K562 (cell line): ENCODE data around the gene ZBTB8A. TPM values are rescaled to one million over a fixed set of nuclear protein-coding genes. Genes with fewer than 3 reads are reported as not detected.

Source experiments
- C11orf30 ChIP-seq: fragments of 450-650 bp; IDR thresholded peaks from 2 replicates; pipeline ENCODE4 v1.6.1; 2016; ENCODE audit warnings: low read depth, mild to moderate bottlenecking
- CCNT2 ChIP-seq: IDR thresholded peaks from 2 replicates; pipeline ENCODE4 v1.6.1; 2011; ENCODE audit warnings: borderline replicate concordance, low read depth, mild to moderate bottlenecking, moderate library complexity, mixed read lengths, low read length; ENCODE audit not compliant: insufficient read length; ENCODE audit errors: extremely low read depth
- CEBPB ChIP-seq: fragments of 450-650 bp; IDR thresholded peaks from 2 replicates; pipeline ENCODE4 v1.6.1; 2016; ENCODE audit warnings: missing genetic modification characterization, missing compliant biosample characterization
- CTCF ChIP-seq, 3 experiments: IDR thresholded peaks in 2 of 3; conservative IDR thresholded peaks in 1 of 3; 2 replicates each; pipeline ENCODE4 v1.5.1; 2011 to 2012; ENCODE audit warnings: low read length in 3 of 3, mild to moderate bottlenecking in 3 of 3, control low read depth in 2 of 3, improper control_type of control experiment in 1 of 3, inconsistent platforms in 1 of 3, low read depth in 1 of 3, mixed read lengths in 1 of 3, moderate library complexity in 1 of 3; ENCODE audit not compliant: insufficient read depth in 2 of 3
- FOS ChIP-seq: IDR thresholded peaks from 3 replicates; pipeline ENCODE4 v1.6.1; 2011; ENCODE audit not compliant: insufficient read length; ENCODE audit errors: extremely low read depth
- GABPA ChIP-seq: fragments of 200-800 bp; sonication (Bioruptor generic); conservative IDR thresholded peaks from 2 replicates; pipeline ENCODE4 v1.6.1; 2016; ENCODE audit warnings: low read depth, missing genetic modification characterization, missing compliant biosample characterization
- HOMEZ ChIP-seq: fragments of 250-450 bp; sonication (Bioruptor Pico); IDR thresholded peaks from 2 replicates; pipeline ENCODE4 v1.4.0; 2020; ENCODE audit warnings: mild to moderate bottlenecking, moderate library complexity
- ILK ChIP-seq: fragments of 450-650 bp; IDR thresholded peaks from 2 replicates; pipeline ENCODE4 v1.6.1; 2016; ENCODE audit warnings: missing genetic modification characterization, low read depth, mild to moderate bottlenecking, missing compliant biosample characterization, moderate library complexity, borderline replicate concordance
- JUNB ChIP-seq: fragments of 450-650 bp; formaldehyde crosslinking; conservative IDR thresholded peaks from 2 replicates; pipeline ENCODE4 v1.4.0; 2020; ENCODE audit warnings: mild to moderate bottlenecking
- NCOA4 ChIP-seq: fragments of 450-650 bp; IDR thresholded peaks from 2 replicates; pipeline ENCODE4 v1.6.1; 2018; ENCODE audit warnings: mild to moderate bottlenecking; ENCODE audit not compliant: partially characterized antibody
- RBM25 ChIP-seq: fragments of 200-400 bp; formaldehyde crosslinking; IDR thresholded peaks from 2 replicates; pipeline ENCODE4 v1.6.1; 2018; ENCODE audit warnings: low read length, low read depth, moderate library complexity; ENCODE audit not compliant: severe bottlenecking
- RUNX1 ChIP-seq: sonication (generic); IDR thresholded peaks from 2 replicates; pipeline ENCODE4 v1.6.1; 2016; ENCODE audit warnings: antibody characterized with exemption, low read depth
- SMAD2 ChIP-seq: fragments of 150-350 bp; IDR thresholded peaks from 2 replicates; pipeline ENCODE4 v1.6.1; 2014; ENCODE audit warnings: low read depth, mild to moderate bottlenecking, low read length
- TARDBP ChIP-seq: fragments of 450-650 bp; IDR thresholded peaks from 2 replicates; pipeline ENCODE4 v1.6.1; 2016
- ZBTB26 ChIP-seq: fragments of 450-650 bp; formaldehyde crosslinking; IDR thresholded peaks from 2 replicates; pipeline ENCODE4 v1.4.0; 2022; ENCODE audit warnings: missing genetic modification characterization
- ZNF444 ChIP-seq: fragments of 250-450 bp; sonication (Bioruptor Pico); IDR thresholded peaks from 2 replicates; pipeline ENCODE4 v1.4.0; 2020; ENCODE audit warnings: mild to moderate bottlenecking, moderate library complexity
- polyA plus RNA-seq, 8 experiments: library from polyadenylated mRNA; depleted of rRNA in 4 of 8; stranded (reverse) in 5 of 8; unstranded in 3 of 8; fragments of >200 nt; fragmentation: Nextera tagmentation in 2 of 8; fragmentation: Illumina TruSeq in 1 of 8; extraction: Ambion mirVana in 2 of 8; extraction: Trizol in 1 of 8; gene quantifications; 2 replicates each; pipeline versions ENCODE4 v1.2.1 to v1.2.3, GENCODE V29; 2011 to 2014; ENCODE audit warnings: inconsistent platforms in 1 of 8, missing spikeins in 1 of 8
- total RNA-seq, 7 experiments: library from RNA; depleted of rRNA in 6 of 7; stranded (reverse); fragments of >200 nt in 6 of 7; fragmentation: Illumina TruSeq in 2 of 7; extraction: Trizol in 2 of 7; gene quantifications; 2 replicates each; pipeline versions ENCODE4 v1.2.1 to v1.2.3, GENCODE V29; 2011 to 2021; ENCODE audit warnings: low replicate concordance in 1 of 7
- TF ChIP-seq, protein P1 (sequence below): fragments of 250-450 bp; sonication (Bioruptor Pico); IDR thresholded peaks from 2 replicates; pipeline ENCODE4 v1.5.0; 2021; ENCODE audit warnings: mild to moderate bottlenecking, moderate library complexity
- TF ChIP-seq, protein P2 (sequence below): fragments of 250-450 bp; sonication (Bioruptor Pico); IDR thresholded peaks from 2 replicates; pipeline ENCODE4 v1.5.0; 2020; ENCODE audit warnings: mild to moderate bottlenecking

ZBTB8A gene
- total and polyA plus RNA-seq, 9 of the 15 experiments (the other 6 are each of a cell fraction or from before 2014, with no cell fraction given), result 0.01 to 0.64 (median 0.09) TPM

DNA sequence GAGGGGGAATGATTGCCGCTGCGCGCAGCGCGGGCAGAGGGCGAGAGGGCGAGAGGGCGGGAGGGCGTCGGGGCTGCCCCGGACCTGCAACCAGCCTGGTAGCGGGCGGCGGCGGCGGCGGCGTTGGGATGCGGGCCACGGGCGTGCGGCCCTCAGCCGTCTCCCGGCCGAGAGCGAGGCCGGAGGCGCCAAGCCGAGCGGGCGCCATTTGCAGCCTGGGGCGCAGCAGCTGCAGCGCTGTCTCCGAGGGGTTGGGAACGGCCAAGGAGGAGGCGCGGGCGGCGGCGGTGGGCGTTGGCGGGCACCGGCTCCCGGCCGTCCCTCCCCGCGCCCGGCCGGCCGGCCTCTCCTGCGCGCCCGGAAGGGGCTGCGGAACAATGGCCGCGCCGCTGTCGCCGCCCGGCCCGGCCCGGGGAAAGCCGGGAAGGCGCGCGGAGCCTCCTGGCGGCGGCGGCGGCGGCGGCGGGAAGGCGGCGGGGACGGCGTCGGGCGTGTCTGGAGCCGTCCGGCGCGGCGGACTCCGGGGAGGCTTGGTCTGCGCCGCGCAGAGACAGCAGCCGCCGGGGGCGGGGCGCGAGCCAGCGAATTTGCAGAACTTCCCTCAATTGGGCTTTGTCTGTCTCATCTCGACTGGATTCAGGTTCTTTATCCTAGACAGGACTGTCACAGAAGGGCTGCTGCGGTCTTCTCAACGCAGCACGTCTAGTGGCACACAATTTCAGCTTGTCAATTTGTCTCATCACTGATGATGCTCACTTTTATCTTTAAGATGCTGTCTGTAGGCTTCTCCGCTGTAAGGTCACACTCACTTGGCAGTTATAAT lies 38.6 kb upstream of the ZBTB8A start (continued):
- no peak for TF ChIP-seq CCNT2
- TF ChIP-seq HOMEZ (CRISPR knock-in tag), result 0 out of 2 replicates have a peak, but pooled peaks have one; percentile 26
- TF ChIP-seq JUNB (CRISPR knock-in tag), result no peak
- TF ChIP-seq C11orf30, result no peak
- TF ChIP-seq SMAD2, result no peak
- TF ChIP-seq RUNX1, result no peak
- TF ChIP-seq, protein P1, sequence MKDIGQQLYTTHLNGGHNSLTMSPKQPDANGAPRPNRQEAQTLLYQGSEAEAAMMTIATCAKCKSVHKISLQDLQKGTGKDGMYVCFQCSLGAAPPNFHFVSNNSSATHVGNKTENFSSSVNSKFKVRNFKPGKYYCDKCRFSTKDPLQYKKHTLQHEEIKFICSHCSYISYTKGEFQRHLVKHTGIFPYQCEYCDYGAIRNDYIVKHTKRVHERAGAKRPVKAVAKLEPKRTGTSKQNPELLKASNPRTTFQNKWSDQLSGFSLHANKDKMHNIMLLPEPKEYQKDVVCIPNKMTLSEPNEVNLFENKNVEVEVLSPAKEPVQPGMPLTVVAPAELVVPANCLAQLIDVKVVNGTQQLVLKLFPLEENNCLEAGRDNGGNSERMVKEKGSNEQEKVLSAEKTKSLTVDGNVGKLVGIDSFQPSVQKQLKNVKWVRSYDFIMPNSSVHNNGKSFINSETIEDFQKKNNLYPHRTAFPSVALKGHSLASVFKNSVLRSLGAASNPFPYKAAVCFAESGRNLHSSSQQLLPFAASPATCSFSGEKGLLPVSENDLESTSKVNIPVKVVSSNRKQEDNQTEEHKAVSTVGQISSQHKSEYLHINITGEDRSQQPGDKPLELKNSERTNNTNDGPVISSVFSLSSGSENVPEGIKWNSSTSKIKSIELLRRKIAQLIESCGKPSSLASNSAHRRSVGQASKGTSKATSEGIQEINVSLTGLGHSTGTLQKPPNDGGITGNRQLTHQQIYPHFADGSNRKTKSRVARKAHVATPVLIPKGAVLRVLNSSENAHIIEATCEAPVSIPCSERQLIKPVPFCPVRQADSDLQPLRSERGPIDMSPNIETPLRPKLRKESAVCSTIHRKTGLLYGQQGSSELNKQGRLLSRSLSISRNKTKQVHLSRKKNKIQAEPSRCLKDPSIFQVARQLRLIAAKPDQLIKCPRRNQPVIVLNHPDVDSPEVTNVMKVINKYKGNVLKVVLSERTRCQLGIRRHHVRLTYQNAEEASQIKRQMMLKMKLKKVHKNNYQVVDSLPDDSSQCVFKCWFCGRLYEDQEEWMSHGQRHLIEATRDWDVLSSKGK (CRISPR knock-in tag), result no peak
- no peak for TF ChIP-seq FOS
- no peak for TF ChIP-seq TARDBP
- TF ChIP-seq CEBPB (tag), result no peak
- peak; percentile 78 for TF ChIP-seq GABPA (tag)
- peak in 1 of 3 experiments; percentile 37; a peak in 1 of 6 replicates for TF ChIP-seq CTCF (IDR thresholded peaks at IDR 0.05 in 2 of 3, conservative IDR thresholded peaks at IDR 0.05 in 1 of 3; ENCODE audit: insufficient read depth in 2 of 3, low read depth in 1 of 3, low read length in 3 of 3)
- no peak for TF ChIP-seq NCOA4
- TF ChIP-seq ZBTB26 (CRISPR knock-in tag), result no peak
- no peak for TF ChIP-seq ILK (tag)
- TF ChIP-seq, protein P2, sequence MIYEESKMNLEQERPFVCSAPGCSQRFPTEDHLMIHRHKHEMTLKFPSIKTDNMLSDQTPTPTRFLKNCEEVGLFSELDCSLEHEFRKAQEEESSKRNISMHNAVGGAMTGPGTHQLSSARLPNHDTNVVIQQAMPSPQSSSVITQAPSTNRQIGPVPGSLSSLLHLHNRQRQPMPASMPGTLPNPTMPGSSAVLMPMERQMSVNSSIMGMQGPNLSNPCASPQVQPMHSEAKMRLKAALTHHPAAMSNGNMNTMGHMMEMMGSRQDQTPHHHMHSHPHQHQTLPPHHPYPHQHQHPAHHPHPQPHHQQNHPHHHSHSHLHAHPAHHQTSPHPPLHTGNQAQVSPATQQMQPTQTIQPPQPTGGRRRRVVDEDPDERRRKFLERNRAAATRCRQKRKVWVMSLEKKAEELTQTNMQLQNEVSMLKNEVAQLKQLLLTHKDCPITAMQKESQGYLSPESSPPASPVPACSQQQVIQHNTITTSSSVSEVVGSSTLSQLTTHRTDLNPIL, result no peak
- no peak for TF ChIP-seq ZNF444 (CRISPR knock-in tag)
- TF ChIP-seq RBM25, result no peak
